Testis (tissue), 3 donors: ENCODE results near the gene DLGAP4. TPM values are rescaled to one million over a fixed set of nuclear protein-coding genes. Genes with fewer than 3 reads are reported as not detected.

ENCODE experiments used
- DNase-seq: peaks from one replicate; pipeline ENCODE4 v3.0.0-alpha.2; 2019
- H3K27ac ChIP-seq, 2 donors: fragments of 200-600 bp; sonication (generic); one replicate each; pipeline ENCODE4 v1.5.1; 2019
- H3K27me3 ChIP-seq: fragments of 200-600 bp; sonication (generic); one replicate; pipeline ENCODE4 v1.5.1; 2019
- H3K36me3 ChIP-seq: fragments of 200-600 bp; sonication (generic); one replicate; pipeline ENCODE4 v1.5.1; 2017; ENCODE audit warnings: low read depth; ENCODE audit errors: missing control alignments
- H3K4me1 ChIP-seq: fragments of 200-600 bp; sonication (generic); one replicate; pipeline ENCODE4 v1.5.1; 2019
- H3K4me3 ChIP-seq, 2 donors: fragments of 200-600 bp; sonication (generic); one replicate each; pipeline ENCODE4 v1.5.1; 2017 to 2019
- H3K9me3 ChIP-seq: fragments of 200-600 bp; sonication (generic); one replicate; pipeline ENCODE4 v1.5.1; 2017
- CTCF ChIP-seq, 3 experiments: fragments of 450-650 bp in 2 of 3; fragments of 200-600 bp in 1 of 3; sonication (generic) in 1 of 3; IDR thresholded peaks; one replicate each; pipeline ENCODE4 v1.5.1; 2016 to 2019; ENCODE audit warnings: antibody characterized with exemption in 3 of 3, mild to moderate bottlenecking in 2 of 3, moderate library complexity in 1 of 3
- POLR2A ChIP-seq: fragments of 450-650 bp; IDR thresholded peaks from one replicate; pipeline ENCODE4 v1.6.1; 2017; ENCODE audit warnings: antibody characterized with exemption, mild to moderate bottlenecking, moderate library complexity
- WGBS, 2 donors: methylation state at CpG; one replicate each; pipeline ENCODE4 v1.1.5; 2018; 5-methylcytosine and 5-hydroxymethylcytosine counted together
- intact Hi-C: fragments of 100-400 bp; cut with DNase I; formaldehyde crosslinking; loops from one replicate; pipeline ENCODE4 v1.15.1; 2023; ENCODE audit warnings: low total_unique reads
- polyA plus RNA-seq: library from polyadenylated mRNA; stranded (reverse); fragments of 350-450 nt; fragmentation: Illumina TruSeq; extraction: RNeasy Lipid Tissue Mini Kit (QIAGEN cat#74804); gene quantifications from one replicate; pipeline ENCODE4 v1.2.3, GENCODE V29; 2014; ENCODE audit warnings: low read depth, low replicate concordance; ENCODE audit not compliant: insufficient read depth
- total RNA-seq, 2 donors: library from RNA; depleted of rRNA; stranded (reverse); fragments of >200 nt; gene quantifications; one replicate each; pipeline ENCODE4 v1.2.3, GENCODE V29; 2016

The DLGAP4 gene
- total and polyA plus RNA-seq, 3 donors from 2014 or later, result 69.1 to 110 (median 110) TPM

GRCh38 chr20:36483209-36483918 is 177.2 kb downstream of the DLGAP4 start:
- no peaks in the 10 kb centered on the region for H3K27me3 ChIP-seq
- WGBS, 2 donors, result 72 to 84% methylated on average over 5 of the region's 5 CpGs
- H3K4me1 ChIP-seq, result peaks cover 50% of the 10 kb centered on the region
- no peaks in the 10 kb centered on the region for H3K9me3 ChIP-seq
- TF ChIP-seq POLR2A, result no peak
- TF ChIP-seq CTCF (IDR thresholded peaks at IDR 0.05), result no peak
- intact Hi-C loops, result no loop called here
- peak overlapping the region in 1 of 2 donors; percentile 4 for H3K27ac ChIP-seq
- H3K4me3 ChIP-seq, result no peak overlapping the region
- DNase-seq, result no peak
- no peaks in the 10 kb centered on the region for H3K36me3 ChIP-seq

- 38 to 58% methylated on average over 5 to 8 of the region's 8 CpGs for WGBS, 2 donors
- Histone ChIP-seq H3K36me3 (no peaks in the 10 kb centered on the region), H3K27me3 (no peaks in the 10 kb centered on the region), H3K27ac (peak overlapping the region in 1 of 2 donors; percentile 4), H3K4me1 (peaks cover 50% of the 10 kb centered on the region), H3K4me3 (no peak overlapping the region), H3K9me3 (no peaks in the 10 kb centered on the region)
- DNase-seq, result no peak
- intact Hi-C loops, result no loop called here
- TF ChIP-seq POLR2A (no peak), CTCF (IDR thresholded peaks at IDR 0.05) (no peak)
These were observed 178.0 kb downstream of the DLGAP4 start for GRCh38 chr20:36483919-36484808.

GRCh38 chr20:36485286-36485685 is 179.1 kb downstream of the DLGAP4 start:
- no peak for DNase-seq
- H3K4me1 ChIP-seq, result peaks cover 50% of the 10 kb centered on the region
- no peaks in the 10 kb centered on the region for H3K9me3 ChIP-seq
- no peaks in the 10 kb centered on the region for H3K27me3 ChIP-seq
- no peak for TF ChIP-seq POLR2A
- TF ChIP-seq CTCF (IDR thresholded peaks at IDR 0.05), result no peak
- 82 to 93% methylated on average over 3 of the region's 3 CpGs for WGBS, 2 donors
- H3K36me3 ChIP-seq, result no peaks in the 10 kb centered on the region
- H3K4me3 ChIP-seq, result no peak overlapping the region
- intact Hi-C loops, result no loop called here
- no peak overlapping the region for H3K27ac ChIP-seq

GRCh38 chr20:36487069-36487468 is 180.9 kb downstream of the DLGAP4 start:
- Histone ChIP-seq H3K4me3 (no peak overlapping the region), H3K27ac (peak overlapping the region in 1 of 2 donors; percentile 25), H3K9me3 (no peaks in the 10 kb centered on the region), H3K36me3 (no peaks in the 10 kb centered on the region), H3K27me3 (no peaks in the 10 kb centered on the region), H3K4me1 (peaks cover 56% of the 10 kb centered on the region)
- intact Hi-C loops, result no loop called here
- 80 to 83% methylated on average over 1 of the region's 1 CpG for WGBS, 2 donors
- peak; percentile 67 for DNase-seq
- TF ChIP-seq CTCF (IDR thresholded peaks at IDR 0.05), result no peak
- no peak for TF ChIP-seq POLR2A
